GM18907 (cell line): ENCODE data around the gene IGSF9.

Source experiments
- ATAC-seq: cut with Tn5 transposase; IDR thresholded peaks from one replicate; pipeline ENCODE4 v1.9.1; 2021; ENCODE audit warnings: mild to moderate bottlenecking, moderate library complexity; ENCODE audit not compliant: unreplicated experiment

Gene IGSF9

DNA sequence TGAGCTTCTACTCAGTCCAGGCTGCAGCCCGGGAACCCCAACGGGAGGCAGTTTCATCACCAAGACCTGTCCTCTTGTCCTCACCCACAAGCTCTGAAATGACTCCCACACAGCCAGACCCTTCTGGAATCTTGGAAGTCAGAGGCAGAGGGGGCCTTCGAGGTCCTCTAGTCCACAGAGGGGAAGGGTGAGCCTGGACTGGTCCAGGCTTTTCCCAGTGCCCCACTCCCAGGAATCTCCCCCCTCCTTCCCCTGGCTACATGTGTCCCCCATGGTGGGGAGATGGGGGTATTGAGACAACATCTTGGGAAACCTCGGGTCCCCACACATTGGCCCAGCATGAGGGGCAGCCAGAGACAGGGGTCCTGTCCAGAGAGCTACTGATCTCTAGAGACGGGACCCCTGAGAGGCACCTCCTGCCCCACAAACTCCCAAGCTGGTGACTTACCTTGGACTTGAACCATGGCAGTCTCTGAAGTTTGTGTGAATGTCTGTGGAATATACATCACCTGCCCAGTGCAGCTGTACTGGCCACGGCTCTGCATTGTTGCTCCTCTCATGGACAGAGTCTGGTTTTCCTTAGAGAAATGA, 28.0 kb upstream of the IGSF9 start:
- no peak for ATAC-seq

DNA sequence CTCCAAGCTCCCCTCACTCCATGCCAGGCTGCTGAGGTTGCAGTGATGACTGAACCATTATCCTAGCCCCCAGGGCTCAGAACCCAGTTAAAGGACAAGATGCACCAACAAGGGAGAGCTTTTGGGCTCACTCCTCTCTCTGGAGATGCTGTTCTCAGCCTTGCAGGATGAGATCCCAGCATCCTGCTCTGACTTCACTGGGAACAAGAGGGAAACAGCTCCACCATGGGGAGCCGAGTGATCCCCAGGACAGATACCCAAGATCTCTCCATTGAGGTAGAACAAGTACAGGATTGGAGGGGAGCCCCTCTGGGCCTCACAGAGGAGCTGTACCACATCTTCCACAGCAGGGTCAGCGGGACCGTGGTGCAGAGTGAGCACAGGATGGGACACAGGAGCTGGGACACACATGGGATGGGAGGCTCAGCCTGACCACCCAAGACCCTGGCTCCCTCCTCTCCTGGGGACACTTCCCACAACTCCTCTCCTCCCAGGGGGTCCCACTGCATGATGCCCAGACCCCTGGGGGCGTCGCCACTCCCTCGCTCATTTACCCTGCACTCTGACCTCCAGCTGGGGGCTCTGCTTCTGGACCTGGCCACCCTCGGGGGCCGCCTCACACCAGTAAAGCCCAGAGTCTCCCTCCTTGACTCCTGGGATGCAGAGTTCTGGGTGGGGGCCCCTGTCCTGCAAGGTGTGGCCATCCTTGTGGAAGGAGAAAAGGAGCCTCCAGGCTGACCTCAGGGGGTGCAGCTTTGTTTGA, 27.2 kb upstream of the IGSF9 start:
- ATAC-seq = no peak

DNA sequence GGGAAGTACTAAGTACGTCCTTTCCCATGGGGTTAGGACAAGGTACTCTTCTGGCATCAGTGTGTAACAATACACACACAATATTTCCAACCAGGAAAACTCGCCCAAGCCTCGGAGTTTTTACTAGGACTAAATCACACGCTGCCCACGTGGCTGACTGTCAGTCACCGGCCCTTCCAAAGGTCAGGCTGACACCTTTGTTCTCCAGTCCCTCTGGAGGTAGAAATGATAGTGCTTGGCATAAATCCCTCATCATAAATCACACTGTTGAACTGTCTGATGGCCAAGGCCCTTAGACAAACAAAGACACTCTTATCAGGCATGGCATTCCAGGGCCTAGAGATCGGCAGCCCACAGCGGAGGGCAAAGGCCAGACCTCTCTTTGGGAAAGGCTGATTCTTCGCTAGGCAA, 25.5 kb upstream of the IGSF9 start:
- no peak for ATAC-seq

DNA sequence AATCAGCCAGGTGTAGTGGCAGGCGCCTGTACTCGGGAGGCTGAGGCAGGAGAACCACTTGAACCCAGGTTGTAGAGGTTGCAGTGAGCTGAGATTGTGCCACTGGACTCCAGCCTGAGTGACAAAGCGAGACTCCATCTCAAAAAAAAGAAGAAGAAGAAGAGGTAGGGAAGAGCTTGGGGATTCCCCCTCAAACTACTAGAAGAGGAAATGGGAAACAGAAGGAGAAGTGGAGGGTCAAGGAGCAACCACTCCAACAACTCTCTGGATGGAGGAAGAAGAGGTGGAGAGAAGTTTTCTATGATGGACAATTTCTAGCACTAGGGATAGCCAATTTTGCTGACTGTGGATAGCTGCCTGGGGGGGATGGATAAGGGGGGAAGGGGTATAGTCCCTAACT, 23.5 kb upstream of the IGSF9 start:
- no peak for ATAC-seq

DNA sequence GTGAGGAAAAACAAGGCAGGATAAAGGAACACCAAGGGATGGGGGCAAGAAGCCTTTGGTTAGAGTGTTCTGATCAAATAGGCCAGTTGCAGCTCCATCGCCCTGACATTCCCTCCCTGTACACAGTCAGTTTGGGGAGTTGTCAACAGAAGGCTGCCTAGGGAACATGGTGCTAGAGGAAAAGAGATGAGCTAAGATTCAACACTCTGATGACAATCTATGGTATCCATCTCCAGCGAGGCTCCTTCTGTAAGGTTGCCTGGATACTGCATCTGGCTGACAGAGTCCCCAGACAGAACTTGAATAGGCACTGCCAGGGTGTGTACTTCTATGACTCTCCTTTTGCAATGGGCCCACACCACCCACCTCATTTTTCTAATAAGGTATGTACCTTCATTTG, 19.9 kb upstream of the IGSF9 start:
- no peak for ATAC-seq

DNA sequence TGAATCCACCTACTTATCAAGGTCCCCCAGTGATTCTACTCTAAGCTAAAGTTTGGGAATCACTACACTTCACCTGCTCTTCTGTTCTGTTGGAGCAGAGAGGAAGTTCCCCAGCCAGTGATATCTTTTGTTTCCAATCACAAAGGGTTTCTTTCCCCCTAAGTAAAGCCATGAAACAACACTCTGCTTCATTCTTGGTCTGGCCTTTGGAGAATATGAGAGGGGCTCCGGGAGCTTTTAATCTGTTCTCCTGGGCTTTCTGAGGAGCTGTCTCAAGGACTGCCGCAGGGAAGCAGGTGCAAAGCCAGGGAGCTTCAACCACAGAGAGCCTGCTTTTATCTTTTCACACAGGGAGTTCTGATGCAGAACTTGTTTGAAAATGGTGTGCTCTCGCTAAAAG, 18.7 kb upstream of the IGSF9 start:
- ATAC-seq = no peak

DNA sequence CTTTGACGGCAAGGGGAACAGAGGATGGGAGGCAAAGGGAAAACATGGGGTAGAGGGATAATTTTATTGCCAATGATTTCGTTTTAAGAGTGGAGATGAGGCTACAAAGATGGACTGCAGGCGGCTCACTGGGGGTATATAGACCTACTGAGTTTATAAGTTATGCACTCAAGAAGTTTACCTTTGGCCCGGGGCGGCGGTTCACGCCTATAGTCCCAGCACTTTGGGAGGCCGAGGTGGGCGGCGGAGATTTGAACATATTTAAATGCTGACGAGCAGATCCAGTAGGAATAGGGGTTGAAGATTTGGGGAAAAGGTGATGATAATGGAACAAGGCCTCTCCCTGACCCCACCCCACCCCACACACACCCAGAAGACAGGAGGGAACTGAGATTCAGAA, 16.8 kb upstream of the IGSF9 start:
- ATAC-seq = no peak

DNA sequence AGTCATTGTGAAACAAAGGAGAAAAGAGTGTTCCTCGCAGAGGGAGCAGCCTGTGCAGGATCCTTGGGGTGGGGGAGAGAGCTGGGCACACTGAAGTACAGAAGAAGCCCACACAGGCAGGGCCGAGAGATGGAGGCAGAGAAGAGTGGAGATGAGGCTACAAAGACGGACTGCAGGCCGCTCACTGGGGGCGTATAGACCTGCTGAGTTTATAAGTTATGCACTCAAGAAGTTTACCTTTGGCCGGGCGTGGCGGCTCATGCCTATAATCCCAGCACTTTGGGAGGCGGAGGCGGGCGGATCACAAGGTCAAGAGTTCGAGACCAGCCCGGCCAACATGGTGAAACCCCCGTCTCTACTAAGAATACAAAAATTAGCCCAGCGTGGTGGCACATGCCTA, 16.2 kb upstream of the IGSF9 start:
- ATAC-seq = no peak

DNA sequence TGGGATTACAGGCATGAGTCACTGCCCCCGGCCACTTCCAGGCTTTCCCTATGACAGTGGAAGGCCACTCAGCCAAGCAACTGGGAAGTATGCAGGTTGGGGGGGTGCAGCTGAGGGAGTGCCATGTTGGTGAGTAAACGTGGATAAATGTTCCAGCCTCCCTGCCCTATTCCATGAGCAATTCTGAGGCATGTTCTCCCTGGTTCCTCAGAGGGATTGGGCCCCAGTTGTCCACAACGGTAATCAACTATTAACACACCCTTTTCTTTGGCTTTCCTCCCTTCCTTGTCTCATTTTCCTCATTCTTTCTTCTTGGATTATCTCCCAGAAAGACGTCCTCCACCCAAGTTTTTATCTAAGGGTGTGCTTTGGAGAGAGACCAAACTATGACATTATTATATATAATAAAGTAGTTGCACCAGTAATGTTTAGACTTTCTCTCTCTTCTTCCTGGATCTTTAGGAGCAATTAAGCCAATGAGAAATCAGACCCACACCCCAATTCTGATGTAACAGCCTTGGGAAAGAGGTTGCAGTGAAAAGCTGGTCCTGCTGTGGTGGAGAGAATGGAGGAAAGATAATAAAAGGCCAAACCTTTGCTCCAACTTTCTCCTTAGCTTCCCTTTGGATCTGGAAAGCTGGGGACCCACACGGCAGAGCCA, 15.4 kb upstream of the IGSF9 start:
- no peak for ATAC-seq

DNA sequence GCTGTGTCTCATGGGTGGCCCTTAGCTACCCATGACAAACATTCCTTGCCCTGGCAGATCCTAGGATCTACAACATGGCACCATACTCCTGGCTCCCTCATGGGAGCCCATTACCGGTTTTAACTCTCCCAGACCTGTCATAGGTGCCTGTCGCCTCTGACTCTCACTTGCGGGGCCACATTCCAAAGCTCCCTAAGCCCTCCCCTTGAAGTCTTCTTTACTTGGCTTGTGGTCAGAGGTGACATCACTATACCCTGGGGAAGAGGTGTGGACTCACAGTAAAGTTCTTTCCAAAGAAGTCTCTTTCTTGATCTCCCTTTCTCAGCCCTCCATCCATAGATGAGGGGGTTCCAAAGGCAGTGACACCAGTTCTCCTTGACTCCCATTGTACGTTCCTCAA, 14.0 kb upstream of the IGSF9 start:
- no peak for ATAC-seq

DNA sequence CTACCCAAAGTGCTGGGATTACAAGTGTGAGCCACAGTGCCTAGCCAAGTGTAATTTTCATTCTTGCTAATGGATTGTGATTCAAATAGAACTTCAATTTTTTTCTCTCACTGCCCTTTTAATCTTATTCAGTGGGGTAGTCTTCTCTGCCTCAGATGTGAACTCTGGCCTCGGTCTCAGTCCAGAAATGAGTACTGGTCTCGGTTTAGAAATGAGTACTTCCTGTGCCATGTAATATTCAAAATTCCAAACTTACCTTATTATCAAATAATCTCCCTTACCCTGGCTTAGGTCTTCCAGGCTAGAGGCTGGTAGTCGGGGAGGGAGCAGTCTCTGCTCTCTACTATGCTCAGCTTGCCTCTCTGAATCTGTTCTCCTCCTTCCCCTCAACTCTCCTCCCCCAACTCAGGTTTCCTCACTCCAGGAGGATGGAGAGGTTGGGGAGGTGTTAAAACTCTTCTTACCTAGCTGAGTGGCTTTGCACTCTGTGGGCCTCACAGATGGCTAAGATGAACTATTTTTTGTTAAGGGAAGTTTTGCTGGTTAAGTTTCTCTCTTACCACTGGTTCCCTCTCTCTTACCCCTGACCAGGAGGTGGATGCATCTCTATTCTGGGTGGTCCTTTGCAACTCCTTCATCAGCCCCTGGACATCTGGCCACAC, 13.4 kb upstream of the IGSF9 start:
- no peak for ATAC-seq

DNA sequence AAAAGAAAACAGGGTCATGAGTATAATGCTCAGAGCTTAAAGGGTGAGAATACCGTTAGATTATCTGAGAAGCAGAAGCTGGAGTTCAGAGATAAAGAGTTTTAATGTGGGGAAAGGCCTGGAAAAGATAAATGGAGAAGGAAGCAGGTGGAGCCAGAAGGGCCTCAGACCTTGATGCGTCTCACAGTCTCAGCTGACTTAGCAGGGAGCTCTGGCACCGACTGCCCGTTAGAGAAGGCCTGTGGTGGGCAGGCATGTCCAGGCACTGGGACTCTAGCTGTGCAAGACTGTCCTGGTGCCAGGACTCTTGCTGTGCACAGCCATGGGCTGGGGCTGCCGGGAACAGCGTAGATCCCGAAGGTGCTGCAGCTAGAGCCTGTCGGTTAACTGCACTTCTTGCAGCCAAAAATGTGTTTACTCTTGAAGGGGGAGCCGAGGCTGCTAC, 12.4 kb upstream of the IGSF9 start:
- no peak for ATAC-seq

DNA sequence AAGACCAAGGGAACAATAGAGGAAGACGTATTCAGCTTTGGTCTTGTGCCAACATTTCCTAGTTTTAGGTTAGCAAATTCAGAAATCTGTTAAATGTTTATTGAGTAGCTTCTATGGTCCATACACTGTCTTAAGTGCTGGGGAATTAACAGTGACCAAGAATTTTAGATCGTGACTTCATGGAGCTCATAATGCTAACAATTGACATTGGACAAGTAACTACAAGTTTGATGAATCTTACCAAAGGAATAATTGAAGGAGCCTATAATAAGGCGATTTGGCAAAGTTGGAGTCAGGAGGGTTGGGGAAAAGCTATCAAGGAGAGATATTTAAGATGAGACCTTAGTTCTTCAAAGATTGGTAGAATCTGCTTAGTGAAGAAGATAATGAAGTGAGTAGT, 10.0 kb upstream of the IGSF9 start:
- ATAC-seq = no peak

DNA sequence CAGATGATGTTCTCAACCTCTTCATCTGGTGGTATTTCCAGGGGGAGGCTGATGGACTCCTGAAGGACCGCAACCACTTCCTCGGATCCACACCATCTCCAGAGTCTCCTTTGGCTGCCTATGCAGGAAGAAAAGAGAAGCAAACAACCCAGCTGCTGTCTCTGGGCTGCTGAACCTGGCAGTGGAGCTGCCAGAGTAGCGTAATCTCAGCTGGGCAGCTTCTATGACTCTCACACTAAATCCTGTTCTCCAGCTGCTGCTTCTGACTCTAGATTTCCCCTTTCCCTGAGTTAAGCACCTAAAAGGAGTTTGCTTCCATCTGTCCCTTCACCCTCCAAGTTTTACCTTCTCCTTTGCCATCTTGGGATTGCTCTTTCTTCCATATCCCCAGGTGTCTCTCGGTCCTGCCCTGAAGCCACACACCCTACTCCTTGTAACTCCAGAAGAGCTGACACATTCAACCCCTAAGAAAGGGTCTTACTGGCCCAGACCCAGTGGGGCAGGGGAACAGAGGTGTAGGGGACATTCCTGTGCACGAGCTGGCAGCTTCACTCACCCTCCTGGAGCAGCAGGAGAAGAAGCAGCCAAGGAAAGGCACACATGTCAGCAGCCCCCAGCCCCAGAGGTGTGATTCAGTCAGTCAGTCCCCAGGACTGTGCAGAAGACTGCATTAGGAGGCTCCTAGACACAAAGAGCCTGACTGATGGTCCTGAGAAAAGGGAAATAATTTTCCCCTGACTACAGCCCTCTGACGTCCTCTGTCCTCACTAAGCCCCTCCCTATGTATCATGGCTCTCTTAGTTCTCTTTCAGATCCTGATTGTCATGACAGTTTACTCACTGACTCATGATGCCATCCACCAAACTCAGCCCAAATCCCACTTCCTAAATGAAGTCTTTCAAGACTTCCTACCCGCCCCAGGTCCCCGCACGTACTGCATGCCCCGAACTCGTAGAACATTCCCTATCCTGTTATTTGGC, 8.4 kb upstream of the IGSF9 start, which contains the start of gene SLAMF9:
TSS of gene SLAMF9 (minus strand) at position 702 of the 980 bp plus-strand sequence. CDS start at position 602, 100 bp downstream.
- ATAC-seq = no peak

DNA sequence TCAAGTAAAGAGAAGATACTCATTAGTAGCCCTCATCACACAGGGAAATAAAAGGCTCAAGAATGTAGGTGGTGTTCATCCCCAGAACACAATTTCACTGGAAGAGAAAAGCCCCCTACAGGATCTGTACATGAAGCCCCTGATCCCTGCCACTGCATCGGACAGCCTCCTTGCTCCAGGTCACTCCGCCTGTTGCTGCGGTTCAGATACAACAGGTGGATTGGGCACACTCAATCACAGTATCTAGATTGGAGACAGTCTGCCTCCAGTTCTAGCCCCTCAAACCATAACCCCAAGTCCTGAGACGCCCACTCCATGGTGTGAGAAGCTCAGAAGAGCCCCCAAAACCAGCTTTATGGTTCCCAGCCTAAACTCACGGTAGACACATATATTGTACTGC, 7.5 kb upstream of the IGSF9 start:
- no peak for ATAC-seq

DNA sequence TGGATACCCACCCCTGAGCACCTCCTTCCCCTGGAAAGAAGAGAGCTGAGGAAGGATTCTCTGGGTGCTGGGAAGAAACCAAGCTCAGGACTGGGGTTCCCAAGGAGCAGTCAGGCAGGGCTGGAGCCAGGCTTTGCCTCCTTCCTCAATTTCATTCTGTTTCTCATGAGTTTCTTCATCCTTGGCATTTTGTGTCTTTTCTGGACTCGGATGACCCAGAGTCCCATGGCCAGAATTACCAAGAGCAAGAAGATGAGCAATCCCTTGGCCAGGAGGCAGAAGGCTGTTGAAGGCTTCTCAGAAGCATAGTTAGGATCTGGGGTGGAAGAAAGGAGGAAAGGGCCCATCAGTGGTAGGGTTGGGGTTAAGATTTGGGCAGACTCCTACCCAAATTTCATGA, 6.1 kb upstream of the IGSF9 start:
- no peak for ATAC-seq

DNA sequence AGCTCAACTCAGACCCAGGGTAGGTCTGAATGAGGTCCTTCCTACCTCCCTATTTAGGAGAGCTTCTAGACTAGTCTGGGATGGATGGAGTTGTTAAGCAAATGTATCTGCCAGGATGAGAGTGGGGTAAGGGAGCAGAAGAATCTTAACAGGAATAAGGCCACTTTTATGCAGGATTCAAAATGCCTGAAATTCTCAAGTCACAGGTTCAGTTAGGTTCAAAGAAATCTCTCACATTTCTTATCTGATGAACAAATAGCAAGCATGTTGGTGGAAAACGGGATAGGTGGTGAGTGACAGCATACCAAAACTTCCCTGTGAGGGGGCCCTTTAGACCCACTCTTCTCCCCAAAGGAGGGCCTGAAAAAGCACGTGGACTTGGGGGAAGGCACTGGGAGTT, 5.6 kb upstream of the IGSF9 start:
- no peak for ATAC-seq

DNA sequence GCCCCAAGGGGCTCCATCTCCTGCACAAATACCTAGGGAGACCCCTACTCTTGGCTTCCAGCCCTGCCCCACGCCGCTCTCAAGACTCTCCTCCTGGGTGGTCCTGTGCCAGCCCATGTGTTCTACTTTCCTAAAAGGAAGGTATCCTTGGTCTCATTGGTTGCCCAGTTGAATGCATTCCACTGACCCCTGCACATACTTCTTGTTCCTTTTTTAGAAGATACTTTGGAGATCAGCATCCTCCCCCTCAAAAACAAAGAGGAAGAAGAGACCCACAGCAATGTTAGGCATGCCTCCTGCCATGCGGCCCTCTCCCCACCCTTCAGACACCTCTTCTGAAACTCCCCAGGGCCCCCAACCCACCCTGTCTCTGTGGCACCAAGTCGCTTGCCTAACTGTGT, 4.6 kb upstream of the IGSF9 start:
- ATAC-seq = no peak

DNA sequence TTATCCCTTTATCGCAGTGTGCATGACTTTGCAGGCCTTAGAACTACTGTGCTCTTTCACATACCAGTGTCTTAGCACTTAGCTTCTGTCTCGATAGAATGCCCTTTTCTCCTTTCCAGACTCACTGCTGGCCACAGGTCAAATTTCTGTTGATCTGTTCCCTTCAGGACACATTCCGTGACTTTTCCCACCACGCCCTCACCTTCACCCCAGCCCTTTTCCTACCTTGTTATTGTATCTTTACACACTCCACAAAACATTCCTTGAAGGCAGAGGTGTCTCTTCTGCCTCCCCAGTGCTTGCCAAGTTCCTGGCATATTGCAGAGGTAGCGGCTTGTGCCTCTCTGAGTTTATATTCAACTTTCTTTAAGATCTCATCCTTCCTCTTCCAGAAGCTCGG, 3.7 kb upstream of the IGSF9 start:
- no peak for ATAC-seq

DNA sequence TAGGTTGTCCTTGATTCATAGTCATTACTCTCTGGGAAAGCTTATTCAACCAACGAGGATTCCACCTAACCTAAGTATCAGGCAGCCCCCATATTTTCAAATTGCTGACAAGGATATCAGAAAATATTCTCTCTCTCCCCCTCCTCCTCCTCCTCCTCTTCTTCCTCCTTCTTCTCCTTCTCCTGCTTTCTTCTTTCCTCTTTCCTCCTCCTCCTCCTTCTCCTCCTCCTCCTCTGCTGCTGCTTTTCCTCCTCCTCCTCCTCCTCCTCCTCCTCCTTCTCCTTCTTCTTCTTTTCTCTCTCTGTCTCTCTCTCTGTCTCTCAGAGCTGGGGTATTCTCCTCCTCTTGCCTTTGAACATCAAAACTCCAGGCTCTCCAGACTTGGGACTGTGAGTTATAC, 2.5 kb upstream of the IGSF9 start:
- ATAC-seq = no peak
